HG03025 (cell line): ENCODE measurements around the gene SUPT20HL2.
"Not testable (repeated sequence)": the region's sequence is repeated elsewhere in the genome, so short reads cannot be mapped to it uniquely, and the experiment has no call there.

ENCODE experiments used
- ATAC-seq: cut with Tn5 transposase; IDR thresholded peaks from one replicate; pipeline ENCODE4 v1.9.1; 2021; ENCODE audit warnings: mild to moderate bottlenecking, moderate library complexity; ENCODE audit not compliant: unreplicated experiment, low FRiP score

SUPT20HL2 gene

DNA sequence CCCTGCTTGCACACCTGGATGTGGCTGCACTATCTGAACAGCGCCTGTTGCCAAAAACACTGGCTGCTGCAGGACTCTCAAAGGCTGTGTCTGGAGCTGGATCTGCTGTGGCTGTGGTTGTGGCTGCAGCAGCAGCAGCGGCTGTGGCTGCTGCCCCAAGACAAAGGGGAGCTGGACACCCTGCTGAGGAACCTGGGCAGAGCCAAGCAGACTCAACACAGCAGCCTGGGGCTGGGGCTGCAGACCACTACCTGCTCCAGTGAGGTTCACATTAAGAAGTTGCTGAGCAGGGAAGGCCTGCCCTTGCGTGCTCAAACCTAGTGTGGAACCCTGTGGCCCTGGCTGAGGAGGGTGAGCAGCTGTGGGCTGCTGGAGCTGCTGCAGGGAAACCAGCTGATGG, 3.0 kb downstream of the SUPT20HL2 start:
- ATAC-seq, result not testable (repeated sequence)

DNA sequence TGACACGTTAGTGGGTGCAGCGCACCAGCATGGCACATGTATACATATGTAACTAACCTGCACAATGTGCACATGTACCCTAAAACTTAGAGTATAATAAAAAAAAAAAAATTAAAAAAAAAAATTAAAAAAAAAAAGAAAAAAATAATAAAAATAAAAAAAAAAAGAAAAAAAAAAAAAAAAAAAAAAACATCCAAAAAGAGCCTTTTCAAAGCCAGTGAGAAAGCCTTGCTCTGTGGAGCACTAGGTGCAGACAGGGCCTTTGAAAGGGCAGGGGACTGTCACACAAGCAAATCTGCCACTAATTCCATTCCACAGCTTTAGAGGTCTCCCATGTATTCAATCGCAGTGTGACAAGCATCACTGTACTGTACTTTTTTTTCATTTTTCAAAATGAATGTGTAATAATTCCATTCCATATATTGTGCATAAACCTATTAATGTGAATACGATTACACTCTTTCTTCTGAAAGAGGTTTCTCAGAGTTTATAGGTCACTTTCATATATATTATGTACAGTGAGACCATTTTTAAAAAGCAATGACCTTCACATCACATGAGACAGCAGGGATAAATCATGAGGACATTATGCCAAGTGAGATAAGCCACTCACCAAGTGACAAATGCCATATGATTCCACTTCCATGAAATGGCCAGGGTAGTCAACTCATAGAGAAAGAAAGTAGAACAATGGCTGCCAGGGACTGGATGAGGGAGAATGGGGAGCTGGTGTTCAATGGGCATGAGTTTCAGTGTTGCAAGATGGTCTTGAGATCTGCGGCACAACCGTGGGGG, 4.1 kb downstream of the SUPT20HL2 start:
- not testable (repeated sequence) for ATAC-seq

DNA sequence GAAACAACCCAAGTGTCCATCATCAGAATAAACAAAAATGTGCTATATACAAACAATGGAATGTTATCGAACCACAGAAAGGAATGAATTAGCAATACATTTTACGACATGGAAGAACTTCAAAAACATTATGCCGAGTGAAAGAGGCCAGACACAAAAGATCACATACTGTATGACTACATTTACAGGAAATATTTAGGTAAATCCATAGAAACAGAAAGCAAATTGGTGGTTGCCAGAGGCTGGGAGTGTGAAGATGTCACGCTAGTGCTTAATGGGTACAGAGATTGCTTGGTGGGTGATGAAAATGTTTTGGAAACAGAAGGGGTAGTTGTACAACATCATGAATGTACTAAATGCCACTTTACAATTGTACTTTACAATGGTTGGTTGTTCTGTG, 5.1 kb downstream of the SUPT20HL2 start:
- ATAC-seq, result not testable (repeated sequence)

DNA sequence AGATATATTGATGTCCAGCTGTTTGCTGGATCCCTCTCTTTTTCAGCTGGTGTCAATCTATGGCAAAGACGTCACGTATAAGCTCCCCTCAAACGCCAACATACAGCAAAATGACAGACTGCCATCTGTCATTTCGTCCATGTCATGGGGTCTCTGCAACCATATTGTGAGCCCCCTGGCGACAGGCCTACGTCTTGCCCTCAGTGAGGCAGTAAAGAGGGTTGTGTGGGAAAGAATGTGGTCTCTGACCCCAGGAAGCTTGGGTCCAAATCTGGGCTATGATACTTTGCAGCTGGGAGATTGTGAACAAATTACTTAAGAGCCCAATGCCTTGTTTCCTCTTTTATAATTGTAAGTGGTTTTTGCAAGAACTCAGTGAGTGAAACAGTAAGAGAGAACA, 7.4 kb downstream of the SUPT20HL2 start:
- no peak for ATAC-seq

DNA sequence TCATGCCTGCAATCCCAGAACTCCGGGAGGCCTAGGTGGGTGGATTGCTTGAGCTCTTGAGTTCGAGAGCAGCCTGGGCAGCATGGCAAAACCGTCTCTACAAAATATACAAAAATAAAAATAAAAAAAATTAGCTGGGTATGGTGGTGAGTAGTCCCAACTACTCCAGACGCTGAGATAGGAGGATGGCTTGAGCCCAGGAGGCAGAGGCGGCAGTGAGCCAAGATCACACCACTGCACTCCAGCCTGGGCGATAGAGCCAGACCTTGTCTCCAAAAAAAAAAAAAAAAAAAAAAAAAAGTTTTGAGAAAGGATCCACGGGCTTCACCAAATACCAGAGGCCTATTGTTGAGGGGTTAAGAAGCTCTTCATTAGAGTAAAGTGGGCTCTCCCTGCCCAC, 8.0 kb downstream of the SUPT20HL2 start:
- no peak for ATAC-seq

DNA sequence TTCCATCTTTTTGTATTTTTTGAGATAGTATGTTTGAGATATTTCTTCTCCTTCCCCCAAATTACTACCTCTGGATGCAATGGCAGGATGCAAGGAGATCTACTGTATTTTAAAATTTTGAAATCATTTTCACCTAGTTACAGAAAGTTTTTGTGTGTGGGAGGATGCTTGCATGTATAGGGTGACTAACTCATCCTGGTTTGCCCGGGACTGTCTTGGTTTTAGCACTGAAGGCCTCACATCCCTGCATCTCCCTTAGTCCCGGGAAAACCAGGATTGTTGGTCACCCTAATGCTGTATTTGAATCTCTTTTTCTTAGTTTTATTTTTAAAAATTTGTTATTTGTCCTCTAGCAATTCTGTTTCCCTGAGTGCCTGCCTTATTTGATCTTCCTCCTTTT, 12.1 kb downstream of the SUPT20HL2 start:
- ATAC-seq, result no peak

DNA sequence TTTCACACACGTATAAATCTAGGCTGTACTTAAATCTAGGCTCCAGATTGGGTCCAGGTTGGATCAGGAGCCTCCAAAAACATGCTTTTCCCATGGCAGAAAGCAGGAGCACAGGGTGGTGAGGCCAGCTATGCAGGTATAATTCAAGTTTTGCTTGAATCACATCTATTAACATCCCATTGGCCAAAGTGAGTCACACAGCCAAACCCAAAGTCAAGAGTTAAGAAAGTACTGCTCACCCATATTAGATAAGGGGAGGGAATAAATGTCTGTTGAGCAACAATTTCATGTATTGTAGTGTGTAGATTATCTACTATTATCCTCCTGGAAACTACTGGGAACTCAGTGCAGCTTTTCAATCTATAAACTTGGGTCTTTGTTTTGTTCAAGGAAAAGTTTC, 12.8 kb downstream of the SUPT20HL2 start:
- ATAC-seq, result no peak

DNA sequence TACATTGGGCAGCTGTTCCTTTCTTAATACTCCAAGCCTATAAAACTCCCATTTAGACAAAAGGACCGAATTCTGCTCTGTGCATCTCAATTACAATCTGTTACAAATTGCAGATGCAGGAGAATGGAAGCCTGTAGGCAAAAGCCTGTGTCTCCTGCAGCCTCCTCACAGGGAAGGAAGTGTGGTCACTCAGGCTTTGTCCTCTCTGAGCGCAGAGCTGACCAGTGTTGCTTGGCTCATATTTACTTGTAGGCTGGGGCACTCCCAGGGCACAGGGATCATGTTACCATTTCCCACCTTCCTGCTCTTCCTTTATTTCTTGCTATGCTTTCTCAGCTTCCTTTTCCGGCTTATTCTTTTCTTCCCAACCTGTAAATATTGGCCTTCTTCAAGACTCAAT, 15.7 kb downstream of the SUPT20HL2 start:
- ATAC-seq, result no peak

DNA sequence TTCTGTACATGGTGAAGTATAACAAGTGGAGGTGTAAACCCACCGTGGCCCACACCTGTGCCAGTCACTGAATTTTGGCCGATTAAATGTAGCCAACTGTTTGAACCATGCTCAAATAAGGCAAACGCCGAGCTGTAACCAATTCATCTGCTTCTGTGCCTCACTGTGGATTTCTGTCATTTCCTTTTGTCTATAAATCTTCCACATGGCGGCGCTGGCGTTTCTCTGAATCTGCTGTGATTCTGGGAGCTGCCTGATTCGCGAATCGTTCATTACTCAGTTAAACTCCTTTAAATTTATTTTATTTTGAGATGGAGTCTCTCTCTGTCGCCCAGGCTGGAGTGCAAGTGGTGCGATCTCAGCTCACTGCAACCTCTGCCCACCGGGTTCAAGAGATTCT, 19.2 kb downstream of the SUPT20HL2 start:
- no peak for ATAC-seq

DNA sequence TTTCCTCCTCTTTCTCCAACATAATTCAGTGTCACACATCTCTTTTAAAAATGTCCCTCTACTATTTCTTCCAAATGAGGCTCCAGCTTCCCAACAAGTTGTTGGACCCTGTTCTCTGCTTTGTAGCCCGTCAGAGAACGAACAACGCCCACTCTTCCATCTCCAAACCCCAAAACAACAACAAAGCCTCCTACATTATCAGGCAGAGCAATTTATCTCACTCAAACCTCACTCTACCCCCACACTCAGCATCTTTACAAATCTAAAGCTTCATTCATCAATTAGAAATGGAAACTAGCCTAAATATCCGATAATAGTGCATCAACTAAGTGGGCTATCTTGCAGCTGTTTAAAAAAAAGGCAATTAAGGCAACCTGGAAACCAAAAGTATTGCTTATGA, 20.5 kb downstream of the SUPT20HL2 start:
- ATAC-seq, result no peak

DNA sequence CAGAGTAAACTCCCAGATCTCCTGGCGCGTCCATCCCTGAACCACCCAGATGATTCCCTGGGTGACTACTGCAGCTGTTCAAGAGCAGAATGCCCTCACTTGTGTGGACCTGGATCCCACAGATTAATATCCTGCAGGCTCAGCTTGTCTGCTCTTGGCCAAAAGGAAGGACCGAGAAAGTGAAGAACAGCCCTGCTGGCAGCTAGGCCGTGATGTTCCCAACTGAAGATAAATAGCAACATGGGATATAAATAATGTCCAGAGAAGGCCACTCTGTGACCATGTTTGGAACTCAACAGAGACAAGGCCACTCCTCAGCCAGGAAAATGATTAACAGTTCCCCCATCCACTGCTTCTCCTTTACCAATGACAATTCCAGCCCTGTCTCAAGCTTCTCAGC, 21.5 kb downstream of the SUPT20HL2 start:
- ATAC-seq, result no peak

DNA sequence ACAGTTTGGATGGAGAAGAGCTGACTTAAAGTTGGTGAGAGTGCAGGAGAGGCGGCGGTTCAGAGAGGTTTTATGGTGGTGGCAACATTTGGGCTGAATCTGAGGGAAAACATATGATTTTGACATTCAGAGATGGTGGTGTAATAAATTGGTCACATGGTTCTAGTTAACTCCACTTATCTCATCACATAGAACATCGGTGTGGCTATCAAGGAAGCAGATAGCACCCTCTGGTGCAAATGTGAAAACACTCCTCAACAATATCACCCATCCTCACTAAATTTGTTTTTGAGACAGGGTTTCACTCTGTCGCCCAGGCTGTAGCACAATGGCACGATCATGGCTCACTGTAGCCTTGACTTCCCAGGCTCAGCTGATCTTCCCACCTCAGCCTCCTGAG, 28.8 kb downstream of the SUPT20HL2 start:
- no peak for ATAC-seq

DNA sequence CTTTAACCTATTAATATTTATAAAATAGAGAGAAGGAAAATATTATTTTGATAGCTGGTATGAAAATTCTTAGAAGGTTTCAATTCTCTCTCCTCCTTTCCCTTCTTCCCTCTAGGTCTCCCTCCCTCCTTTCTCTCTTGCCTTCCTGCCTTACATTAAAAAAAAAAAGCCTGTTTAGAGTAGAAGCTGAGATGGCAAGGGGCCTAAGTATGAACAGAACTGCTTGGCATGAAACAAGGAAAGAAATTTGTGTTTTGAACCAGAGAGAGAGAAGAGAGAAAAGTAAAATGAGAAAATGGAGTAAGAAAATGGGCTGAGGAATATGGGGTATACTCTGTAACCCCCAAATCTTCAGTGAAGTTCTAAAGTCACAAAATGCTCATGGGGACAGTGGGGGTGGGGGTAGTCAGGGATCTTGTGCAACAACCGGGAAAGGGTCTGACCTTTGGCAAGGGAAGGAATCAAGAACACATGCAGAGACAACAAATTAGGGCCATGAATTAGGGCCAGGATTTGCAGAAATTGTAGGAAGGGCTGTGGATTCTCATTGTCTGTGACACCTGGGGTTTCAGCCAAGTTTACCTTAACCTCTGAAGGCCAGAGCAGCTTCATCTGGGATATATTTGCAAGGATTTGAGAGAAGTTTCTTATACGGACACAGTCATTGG, 30.6 kb downstream of the SUPT20HL2 start:
- no peak for ATAC-seq

DNA sequence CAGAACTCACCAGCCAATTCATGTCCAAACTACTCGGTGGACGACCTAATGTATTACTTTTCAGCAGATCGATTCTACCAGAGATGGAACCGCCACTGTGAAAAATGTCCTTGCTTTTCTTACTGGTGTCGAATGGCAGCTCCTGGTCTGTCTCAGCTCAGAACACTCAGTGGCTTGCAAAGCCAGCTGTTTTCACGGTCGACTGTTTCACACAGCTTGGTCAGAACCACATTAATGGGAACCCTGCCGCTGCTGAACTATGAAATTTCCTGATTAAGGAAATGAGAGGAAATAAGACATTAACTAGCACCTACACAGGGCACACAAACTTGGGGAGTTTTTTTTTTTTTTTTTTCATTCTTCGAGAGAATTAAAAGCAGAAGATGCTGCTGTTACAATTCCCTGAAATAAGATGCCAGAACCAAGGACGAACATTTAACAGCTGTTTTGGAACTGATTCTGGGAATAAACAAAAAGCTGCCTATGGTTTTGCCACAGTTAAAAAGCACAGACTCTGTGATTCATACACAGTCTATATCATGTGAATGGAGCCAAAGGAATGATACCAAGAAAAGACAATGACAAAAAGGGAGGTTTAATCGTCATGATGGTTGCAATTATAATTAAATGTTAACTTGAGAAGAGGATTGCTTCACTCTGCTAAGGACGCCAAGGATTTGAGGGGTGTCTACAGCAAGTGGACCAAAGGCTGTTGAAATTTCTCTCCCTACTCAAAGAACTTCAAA, 31.3 kb downstream of the SUPT20HL2 start:
- ATAC-seq, result no peak

DNA sequence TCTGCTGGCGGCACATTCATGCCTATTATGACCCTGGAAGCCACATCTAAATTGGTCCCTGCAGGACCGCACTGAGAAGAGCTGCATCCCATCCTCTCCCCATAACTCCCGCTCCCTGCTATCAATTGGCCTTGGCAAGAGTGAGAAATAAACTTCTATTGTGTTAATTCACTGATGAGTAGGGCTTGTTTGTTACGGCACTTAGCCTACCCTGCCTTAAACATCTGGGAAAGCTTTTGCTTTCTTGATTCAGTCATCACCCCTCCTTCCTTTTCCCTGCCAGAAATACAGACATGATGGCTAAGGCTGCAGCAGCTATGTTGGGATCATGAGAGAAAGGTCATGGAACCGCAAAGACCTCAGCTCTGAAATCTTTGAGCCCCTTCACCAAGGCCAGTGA, 36.5 kb downstream of the SUPT20HL2 start:
- no peak for ATAC-seq

DNA sequence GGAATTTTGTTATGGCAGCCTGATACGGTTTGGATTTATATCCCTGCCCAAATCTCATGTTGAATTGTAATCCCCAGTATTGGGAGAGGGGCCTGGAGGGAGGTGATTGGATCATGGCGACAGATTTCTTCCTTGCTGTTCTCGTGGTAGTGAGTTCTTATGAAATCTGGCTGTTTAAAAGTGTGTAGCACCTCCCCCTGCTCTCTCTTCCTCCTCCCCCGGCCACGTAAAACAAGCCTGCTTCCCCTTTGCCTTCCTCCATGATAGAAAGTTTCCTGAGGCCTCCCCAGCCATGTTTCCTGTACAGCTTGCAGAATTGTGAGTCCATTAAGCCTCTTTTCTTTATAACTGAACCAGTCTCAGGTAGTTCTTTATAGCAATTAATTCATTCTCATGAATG, 37.9 kb downstream of the SUPT20HL2 start:
- no peak for ATAC-seq

DNA sequence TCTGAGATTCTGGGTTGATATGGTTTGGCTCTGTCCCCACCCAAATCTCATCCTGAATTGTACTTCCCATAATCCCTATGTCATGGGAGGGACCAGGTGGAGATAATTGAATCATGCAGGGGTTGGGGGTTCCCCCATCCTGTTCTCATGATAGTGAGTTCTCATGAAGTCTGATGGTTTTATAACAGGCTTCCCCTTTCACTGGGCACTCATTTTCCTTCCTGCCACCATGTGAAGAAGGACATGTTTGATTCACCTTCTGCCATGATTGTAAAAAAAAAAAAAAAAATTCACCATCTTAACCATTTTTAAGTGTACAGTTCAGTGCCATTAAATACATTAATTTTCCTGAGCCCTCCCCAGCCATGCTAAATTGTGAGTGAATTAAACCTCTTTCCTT, 42.6 kb downstream of the SUPT20HL2 start:
- no peak for ATAC-seq

DNA sequence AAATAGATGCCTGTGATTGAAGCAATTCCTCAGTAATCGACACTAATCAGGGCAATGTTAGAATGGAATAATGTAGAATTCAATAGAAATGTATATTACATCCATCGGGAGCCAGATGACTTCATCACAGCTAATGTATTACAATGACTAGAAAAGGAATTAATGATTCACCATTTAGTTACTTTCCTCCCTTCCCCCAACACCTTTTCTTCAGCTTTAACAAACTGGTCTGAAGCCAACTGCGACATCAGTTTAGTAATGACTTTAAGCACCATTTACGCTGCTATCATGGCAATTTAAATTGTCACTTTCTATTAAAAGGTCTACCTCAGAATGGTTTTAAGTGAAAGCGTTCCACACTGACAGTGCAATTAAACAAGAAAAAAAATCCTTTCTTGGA, 45.1 kb downstream of the SUPT20HL2 start:
- ATAC-seq, result no peak

DNA sequence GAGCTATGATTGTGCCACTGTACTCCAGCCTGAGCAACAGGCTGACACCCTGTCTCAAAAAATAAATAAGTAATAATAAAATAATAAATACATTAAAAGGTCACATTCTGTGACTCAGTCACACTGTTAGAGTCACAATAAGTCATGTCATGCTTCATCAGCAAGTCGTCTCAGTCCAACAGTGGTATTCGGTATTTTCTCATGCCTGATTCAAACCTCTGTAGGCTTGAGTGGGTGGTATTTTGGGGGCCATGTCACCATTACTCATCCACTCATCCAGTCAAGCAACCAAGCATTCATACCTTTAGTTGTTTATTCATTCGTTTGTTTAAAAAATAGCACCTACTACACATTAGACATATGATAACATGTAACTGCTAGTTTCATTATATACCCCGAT, 46.9 kb downstream of the SUPT20HL2 start:
- ATAC-seq, result no peak

DNA sequence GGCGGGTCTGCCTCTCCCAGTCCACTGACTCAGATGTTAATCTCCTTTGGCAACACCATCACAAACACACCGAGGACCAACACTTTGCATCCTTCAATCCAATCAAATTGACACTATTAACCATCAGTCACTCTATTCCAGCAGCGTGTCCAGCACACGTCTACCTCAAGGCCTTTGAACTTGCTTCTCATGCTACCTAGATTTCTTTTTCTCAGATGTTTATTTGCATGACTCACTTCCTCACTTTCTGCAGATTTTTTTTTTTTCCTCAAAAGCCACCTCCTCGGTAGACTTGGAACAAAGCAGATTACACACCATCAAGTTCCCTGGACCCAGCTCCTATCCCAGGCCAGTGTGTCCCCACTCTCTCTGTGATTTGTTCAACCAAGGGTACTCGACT, 49.5 kb downstream of the SUPT20HL2 start:
- ATAC-seq, result no peak

DNA sequence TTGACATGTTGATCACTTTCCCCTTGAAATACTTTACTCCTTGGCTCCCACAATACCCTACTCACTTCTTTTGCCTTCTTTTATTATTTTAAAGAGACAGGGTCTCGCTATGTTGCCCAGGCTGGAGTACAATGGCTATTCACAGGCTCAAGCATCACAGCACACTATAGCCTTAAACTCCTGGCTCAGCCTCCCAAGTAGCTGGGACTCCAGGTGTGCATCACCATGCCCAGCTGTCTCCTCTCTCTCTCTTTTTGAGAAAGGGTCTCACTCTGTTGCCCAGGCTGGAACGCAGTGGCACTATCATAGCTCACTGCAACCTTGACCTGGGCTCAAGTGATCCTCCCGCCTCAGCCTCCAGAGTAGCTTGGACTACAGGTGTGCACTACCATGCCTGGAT, 51.6 kb downstream of the SUPT20HL2 start:
- ATAC-seq, result no peak
